ENCODE results near the gene CDK6. TPM values are rescaled to one million over a fixed set of nuclear protein-coding genes. Genes with fewer than 3 reads are reported as not detected.

Gene CDK6
- total and polyA plus RNA-seq, 2 experiments from 2014 or later = 7.4 to 23.7 TPM

DNA sequence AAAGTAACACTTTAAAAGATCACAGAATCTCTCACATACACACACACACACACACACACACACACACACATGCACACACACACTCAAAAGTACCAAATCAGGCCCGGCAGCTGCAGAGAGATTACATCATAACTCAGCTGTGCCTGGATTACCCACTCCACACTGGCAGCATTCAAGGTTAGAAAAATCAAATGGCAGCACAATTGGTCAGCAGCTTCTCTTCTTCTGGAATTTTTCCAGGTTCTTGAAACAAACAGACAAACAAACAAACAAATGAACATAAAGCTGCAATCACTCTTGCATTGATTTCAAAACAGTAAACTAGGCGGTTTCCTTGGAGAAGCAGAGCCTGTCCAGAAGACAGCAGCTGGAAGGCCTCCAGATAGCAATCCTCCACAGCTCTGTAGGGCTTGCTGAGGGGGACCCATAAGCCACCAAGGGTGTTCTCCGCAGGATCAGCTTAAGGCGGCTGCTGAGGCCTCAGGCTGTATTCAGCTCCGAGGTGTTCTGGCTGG, 221.7 kb downstream of the CDK6 start (continued):
- TF ChIP-seq ZNF462 (CRISPR knock-in tag; IDR thresholded peaks at IDR 0.05) (no peak), POLR2AphosphoS5 (IDR thresholded peaks at IDR 0.05; ENCODE audit: low read depth) (no peak)
- TF ChIP-seq, protein P1, sequence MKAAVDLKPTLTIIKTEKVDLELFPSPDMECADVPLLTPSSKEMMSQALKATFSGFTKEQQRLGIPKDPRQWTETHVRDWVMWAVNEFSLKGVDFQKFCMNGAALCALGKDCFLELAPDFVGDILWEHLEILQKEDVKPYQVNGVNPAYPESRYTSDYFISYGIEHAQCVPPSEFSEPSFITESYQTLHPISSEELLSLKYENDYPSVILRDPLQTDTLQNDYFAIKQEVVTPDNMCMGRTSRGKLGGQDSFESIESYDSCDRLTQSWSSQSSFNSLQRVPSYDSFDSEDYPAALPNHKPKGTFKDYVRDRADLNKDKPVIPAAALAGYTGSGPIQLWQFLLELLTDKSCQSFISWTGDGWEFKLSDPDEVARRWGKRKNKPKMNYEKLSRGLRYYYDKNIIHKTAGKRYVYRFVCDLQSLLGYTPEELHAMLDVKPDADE (IDR thresholded peaks at IDR 0.05) = no peak

DNA sequence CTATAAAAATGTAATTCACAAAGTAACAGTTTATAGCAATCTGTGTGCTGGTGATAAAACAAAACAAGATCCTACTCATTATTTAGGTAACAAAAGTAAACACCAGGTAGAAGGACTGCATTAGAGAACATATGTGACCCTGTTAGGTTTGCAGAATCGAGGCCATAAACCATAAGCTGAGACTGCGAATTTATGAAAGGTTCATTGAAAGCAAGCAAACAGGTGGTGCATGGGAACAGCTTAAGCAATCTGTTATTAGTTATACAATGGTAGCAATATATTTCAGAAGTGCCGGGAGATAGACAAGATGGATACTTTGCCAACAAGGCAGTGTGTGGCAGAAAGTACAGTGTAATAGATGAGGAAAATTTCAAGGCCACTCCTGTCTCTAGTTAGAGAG, 222.7 kb downstream of the CDK6 start:
- Mint-ChIP-seq H3K27me3 (ENCODE audit: insufficient read depth, low read depth, poor library complexity) (no peaks in the 10 kb centered on the region), H3K36me3 (ENCODE audit: low read depth) (no peaks in the 10 kb centered on the region), H3K27ac (no peak overlapping the region), H3K4me3 (no peak overlapping the region), H3K4me1 (peaks cover 12% of the 10 kb centered on the region; the same call in 2 of the 3 replicates), H3K9me3 (no peaks in the 10 kb centered on the region)
- Histone ChIP-seq H3K4me2 (no peak overlapping the region), H3K4me3 (no peak overlapping the region), H3F3A (replicated peaks; ENCODE audit: low read depth) (no peaks in the 10 kb centered on the region), H2AFZ (no peak overlapping the region), H3K9me2 (ENCODE audit: insufficient read depth) (no peaks in the 10 kb centered on the region), H3K27me3 (ENCODE audit: insufficient read depth) (no peaks in the 10 kb centered on the region), H3K27ac (ENCODE audit: low read depth) (no peak overlapping the region), H3K4me1 (ENCODE audit: insufficient read depth) (no peaks in the 10 kb centered on the region), H3K36me3 (ENCODE audit: insufficient read depth) (no peaks in the 10 kb centered on the region), H3K79me2 (replicated peaks; ENCODE audit: insufficient read depth) (no peaks in the 10 kb centered on the region), H4K20me1 (replicated peaks; ENCODE audit: insufficient read depth) (no peaks in the 10 kb centered on the region)
- ATAC-seq = no peak
- DNase-seq (ENCODE audit: low spot score) = no peak
- no peak for TF ChIP-seq ZNF331 (CRISPR knock-in tag; IDR thresholded peaks at IDR 0.05; ENCODE audit: low read depth)
- TF ChIP-seq STAT1 (IDR thresholded peaks at IDR 0.05; ENCODE audit: unreplicated experiment) = no peak
- no peak for TF ChIP-seq ZNF114 (CRISPR knock-in tag; IDR thresholded peaks at IDR 0.05)
- no peak for TF ChIP-seq NANOG (IDR thresholded peaks at IDR 0.05; ENCODE audit: borderline replicate concordance)
- TF ChIP-seq JUNB (IDR thresholded peaks at IDR 0.05; ENCODE audit: unreplicated experiment) = no peak
- TF ChIP-seq, protein P1 (IDR thresholded peaks at IDR 0.05) = no peak
- TF ChIP-seq EZH2phosphoT487 (IDR thresholded peaks at IDR 0.05; ENCODE audit: unreplicated experiment) = no peak
- no peak for TF ChIP-seq REST (IDR thresholded peaks at IDR 0.05; ENCODE audit: unreplicated experiment)
- TF ChIP-seq, protein P2, sequence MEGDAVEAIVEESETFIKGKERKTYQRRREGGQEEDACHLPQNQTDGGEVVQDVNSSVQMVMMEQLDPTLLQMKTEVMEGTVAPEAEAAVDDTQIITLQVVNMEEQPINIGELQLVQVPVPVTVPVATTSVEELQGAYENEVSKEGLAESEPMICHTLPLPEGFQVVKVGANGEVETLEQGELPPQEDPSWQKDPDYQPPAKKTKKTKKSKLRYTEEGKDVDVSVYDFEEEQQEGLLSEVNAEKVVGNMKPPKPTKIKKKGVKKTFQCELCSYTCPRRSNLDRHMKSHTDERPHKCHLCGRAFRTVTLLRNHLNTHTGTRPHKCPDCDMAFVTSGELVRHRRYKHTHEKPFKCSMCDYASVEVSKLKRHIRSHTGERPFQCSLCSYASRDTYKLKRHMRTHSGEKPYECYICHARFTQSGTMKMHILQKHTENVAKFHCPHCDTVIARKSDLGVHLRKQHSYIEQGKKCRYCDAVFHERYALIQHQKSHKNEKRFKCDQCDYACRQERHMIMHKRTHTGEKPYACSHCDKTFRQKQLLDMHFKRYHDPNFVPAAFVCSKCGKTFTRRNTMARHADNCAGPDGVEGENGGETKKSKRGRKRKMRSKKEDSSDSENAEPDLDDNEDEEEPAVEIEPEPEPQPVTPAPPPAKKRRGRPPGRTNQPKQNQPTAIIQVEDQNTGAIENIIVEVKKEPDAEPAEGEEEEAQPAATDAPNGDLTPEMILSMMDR (conservative IDR thresholded peaks at IDR 0.05; ENCODE audit: low read depth in 2 of 2) = no peak
- TF ChIP-seq POLR2AphosphoS5 (IDR thresholded peaks at IDR 0.05; ENCODE audit: low read depth) = no peak
